UCSD-AML1 (cell line): Measurements from ENCODE around the gene CNDP1.
A peak's percentile ranks its signal among the peaks of the same experiment; 100 is the strongest.
"Not testable (repeated sequence)": the region's sequence is repeated elsewhere in the genome, so short reads cannot be mapped to it uniquely, and the experiment has no call there.

Source experiments
- DNase-seq: peaks from one replicate; lab custom pipeline; 2025; ENCODE audit not compliant: unreplicated experiment; lab: John Stamatoyannopoulos, UW

Gene CNDP1, protein sequence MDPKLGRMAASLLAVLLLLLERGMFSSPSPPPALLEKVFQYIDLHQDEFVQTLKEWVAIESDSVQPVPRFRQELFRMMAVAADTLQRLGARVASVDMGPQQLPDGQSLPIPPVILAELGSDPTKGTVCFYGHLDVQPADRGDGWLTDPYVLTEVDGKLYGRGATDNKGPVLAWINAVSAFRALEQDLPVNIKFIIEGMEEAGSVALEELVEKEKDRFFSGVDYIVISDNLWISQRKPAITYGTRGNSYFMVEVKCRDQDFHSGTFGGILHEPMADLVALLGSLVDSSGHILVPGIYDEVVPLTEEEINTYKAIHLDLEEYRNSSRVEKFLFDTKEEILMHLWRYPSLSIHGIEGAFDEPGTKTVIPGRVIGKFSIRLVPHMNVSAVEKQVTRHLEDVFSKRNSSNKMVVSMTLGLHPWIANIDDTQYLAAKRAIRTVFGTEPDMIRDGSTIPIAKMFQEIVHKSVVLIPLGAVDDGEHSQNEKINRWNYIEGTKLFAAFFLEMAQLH

DNA sequence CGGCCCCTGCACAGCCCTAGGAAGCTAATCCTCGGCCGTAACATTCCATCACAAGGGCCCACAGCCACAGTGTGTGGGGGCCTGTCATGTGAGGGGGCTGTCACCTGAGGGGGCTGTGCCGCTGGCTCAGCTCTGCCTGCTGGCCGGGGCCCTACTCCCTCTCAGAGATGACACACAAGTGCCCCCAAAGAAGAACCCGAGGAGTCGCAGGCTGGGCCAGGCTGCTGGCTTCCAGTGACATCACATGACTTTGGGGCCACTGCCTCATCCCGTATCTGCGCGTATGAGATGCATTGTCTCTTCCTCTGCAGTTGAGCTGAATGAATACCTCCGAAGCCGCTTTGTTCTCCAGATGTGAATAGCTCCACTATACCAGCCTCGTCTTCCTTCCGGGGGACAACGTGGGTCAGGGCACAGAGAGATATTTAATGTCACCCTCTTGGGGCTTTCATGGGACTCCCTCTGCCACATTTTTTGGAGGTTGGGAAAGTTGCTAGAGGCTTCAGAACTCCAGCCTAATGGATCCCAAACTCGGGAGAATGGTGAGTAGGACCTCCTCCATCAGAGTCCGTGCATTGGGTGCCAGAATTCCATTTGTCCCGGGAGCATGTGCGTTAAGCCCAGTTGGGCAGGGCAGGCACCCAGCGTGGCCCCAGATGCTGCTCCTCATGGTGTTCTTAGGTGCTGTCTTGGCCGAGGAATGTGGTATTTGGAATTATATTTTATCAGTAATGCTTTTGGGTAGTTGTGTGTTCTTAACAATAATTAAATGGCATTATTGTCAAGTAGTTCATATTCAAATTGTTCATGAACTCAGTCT is at the start of gene CNDP1:
Gene CNDP1, plus strand, starts transcription at position 351 of the 820 bp plus-strand sequence. Its CDS starts 168 bp downstream, at position 519.
- DNase-seq, result no peak

DNA sequence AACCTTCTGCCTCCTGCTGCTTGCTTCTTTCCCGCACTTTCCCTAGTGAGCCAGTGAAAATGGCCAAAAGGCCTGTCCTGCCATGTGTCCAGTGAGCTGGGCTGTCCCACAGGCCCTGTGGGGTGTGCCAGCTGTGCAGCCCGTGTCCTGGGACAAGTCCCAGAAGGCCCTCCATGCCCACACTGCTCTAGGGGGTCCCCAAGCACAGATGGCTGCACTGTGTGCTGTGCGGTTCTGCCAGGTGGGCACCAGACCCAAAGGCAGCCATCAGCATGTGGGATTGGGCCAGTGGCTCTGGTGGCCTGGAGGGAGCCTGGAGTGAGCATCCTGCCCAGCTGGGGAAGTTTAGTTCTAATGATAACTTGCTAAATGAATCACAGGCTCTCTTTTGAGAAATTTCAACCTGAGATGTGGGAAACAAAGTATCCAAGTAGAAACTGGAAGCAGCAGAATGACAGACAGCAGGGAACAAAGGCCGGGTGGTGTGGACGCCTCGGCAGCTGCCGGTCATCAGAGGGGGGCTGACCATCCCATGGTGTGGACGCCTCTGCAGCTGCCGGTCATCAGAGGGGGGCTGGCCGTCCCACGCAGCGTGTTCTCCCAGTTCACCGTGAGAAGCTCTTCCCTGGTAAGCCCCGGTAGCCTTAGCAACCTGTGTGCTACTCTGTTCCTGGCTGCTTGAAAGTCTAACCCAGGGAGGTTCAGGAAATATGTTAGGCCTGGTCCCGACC is 48.0 kb upstream of the CNDP1 start:
- DNase-seq, result no peak

DNA sequence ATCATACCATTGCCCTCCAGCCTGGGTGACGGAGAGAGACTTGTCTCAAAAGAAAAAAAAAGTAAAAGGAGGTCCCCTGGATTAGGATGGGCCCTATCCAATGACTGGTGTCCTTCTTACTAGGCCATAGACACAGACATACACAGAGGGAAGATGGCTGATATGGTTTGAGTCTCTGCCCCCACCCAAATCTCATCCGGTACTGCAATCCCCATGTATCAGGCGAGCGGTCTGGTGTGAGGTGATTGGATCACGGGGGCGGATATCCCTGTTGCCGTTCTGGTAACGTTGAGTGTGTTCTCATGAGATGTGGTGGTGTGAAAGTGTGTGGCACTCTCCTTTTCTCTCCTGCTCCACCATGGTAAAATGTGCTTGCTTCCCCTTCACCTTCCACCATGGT is 45.9 kb upstream of the CNDP1 start:
- no peak for DNase-seq

DNA sequence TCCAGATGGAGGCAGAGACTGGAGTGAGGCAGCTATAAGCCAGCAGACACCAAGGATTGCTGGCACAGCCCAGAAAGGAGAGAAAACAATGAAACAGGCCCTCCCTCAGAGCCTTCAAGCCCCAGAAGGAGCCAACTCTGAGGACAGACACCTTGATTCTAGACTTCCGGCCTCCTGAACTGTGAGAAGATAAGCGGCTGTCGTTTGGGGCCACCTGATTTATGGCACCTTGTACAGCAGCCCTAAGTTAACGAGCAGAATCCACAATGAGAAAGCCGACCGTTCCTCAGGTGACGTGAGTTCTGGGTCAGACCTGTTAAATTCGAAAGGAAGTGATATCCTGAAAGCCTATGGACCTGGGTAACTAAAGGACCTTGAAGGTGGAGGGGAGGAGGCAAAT is 45.4 kb upstream of the CNDP1 start:
- no peak for DNase-seq

DNA sequence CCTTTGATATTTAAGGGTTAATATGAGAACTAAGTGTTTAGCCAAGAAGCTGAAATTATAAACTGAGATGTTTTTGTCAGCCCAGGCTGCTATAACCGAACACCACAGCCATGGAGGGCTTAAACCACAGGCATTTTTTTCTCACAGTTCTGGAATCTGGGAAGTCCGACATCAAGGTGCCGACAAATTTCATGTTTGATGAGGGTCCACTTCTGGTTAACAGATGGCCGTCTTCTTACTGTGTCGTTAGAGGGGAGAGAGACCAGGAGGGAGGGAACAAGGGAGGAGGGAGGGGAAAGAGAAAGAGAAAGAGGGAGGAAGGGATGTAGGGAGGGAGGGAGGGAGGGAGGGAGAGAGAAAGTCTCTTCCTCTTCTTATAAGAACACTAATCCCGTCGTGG is 44.6 kb upstream of the CNDP1 start:
- DNase-seq, result no peak

DNA sequence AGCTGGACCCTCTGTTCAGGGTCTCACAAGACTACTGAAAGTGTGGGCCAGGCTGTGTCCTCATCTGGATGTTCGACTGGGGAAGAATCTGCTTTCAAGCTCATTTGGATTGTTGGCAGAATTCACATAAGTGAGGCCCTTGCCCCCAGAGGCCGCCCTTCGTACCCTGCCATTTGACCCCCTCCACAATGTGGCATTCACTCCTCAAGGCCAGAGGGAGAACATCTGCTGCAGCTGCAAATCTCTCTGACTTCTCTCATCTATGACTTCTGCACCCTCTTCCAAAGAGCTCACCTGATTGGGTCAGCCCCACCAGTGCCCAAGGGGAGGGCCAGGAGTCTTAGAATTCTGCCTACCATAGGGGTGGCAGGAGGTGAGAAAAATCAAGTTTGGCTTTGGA is 42.0 kb upstream of the CNDP1 start:
- no peak for DNase-seq

DNA sequence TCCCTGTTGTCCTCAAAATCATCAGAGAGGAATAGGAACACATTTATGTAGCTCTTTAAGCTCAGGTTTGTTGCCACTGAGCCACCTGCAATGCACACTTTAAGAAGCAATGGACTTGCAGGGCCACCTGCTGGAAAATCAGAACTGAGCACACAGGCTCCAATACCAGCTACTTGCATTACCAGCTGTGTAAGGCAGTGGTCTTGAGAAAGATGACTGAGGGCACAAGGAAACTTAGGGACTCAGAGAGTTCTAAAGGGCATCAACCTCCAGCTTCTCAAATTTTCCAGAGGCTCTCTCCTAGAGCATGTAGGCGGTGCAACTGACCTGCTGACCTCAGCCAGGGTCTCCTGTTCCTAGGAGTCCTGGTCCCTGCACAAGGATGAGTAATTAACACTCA is 40.6 kb upstream of the CNDP1 start:
- DNase-seq, result peak; percentile 58

DNA sequence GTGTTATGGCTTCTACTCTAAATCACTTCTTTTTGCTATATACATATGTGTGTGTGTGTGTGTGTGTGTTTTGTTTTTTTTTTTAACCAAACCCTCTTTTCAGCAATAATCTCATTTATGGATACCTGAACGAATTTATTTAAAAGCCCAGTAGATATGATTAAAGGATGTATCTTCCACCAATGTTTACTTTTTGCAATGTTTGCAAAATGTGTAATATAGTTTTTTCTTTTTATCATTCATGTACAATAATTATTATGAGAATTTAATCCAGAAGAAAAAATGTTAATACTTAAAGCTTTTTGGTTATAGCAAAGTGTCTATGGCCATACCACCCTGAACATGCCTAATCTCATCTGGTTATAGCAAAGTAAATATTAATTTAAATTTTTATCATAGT is 39.8 kb upstream of the CNDP1 start:
- DNase-seq, result no peak

DNA sequence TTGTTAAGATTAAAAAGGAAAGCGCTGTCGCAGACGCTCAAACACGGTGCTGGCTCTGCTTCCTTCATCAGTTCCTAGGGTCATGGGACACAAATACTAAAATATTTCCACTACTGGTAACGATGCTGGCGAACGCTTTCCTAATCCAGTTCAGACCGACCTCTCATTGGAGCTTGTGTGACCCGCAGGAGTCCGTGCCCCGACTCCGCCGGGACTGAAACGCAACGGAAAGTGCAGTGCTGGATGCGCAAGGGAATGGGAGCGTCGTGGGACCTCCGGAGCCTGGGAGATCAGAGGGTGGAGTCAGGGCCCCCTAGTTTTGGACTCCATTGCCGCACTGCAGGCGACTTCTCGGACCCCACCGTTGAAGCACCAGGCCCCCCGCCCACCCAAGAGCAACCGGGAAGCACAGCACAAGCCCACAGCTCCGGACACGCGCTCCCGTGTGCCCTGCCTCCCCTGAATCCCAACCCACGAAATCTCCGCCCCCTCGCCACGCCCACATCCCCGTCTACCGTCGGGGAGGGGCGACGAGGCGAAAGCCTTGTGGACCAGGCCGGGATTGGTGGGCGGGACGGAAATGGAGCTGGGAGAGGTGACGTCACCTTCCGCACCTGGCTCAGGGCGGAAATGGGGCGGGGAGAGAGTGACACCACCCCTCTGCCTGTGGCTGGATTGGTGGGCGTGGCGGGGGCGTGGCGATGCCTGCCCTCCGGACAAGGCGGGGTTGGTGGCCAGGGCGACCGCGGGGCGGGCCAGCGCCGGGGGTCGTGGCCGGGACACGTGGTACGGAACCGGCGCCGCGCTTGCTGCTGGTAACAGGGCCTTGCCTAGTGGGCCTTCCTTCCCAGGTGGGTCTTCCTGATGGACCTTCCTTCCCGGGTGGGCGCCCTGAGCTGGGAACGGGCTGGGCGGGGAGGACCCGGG is 38.5 kb upstream of the CNDP1 start, which contains the start of gene CNDP2:
Gene CNDP2, plus strand, starts transcription at position 783 of the 927 bp plus-strand sequence. CDS start 3,611 bp downstream, outside the sequence.
- peak; percentile 100 for DNase-seq

DNA sequence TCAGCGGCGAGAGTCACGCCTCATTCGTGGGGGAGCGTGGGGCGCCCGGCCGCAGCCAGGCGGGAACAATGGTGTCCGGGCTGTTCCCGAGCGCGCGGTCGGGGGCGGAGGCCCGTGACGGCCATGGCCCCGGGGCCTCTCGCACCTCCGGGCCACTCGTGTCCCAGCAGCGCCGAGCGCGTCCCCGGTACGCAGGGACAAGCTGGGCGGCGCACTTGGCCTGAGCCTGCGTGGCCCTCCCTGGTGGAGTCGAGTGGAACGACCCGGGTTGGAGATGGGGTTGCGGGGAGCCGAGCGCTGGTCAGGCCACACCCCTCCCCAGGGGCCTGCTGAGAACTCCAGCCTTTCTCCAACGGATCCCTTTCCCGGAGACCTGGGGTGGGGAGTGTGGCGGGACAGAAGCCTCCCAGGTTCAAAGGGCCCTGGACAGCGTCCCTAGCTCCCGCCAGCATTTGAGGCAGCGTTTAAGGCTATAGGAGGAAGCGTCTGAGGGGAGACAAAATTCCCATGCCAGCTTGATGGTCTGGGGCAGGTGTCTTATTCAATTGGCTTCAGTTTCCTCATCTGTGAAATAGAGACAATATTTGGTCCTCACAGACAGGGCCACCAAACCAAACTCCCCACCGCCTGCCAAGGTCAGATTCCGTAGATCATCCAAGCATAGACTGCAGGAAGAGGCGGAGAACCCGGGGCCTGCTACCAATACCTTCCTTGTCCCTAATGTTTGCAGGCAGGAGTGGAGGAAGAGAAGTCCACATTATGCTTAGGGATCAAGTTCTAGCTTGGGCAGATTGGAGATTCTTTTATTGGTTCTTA is 37.6 kb upstream of the CNDP1 start:
- peak; percentile 79 for DNase-seq

DNA sequence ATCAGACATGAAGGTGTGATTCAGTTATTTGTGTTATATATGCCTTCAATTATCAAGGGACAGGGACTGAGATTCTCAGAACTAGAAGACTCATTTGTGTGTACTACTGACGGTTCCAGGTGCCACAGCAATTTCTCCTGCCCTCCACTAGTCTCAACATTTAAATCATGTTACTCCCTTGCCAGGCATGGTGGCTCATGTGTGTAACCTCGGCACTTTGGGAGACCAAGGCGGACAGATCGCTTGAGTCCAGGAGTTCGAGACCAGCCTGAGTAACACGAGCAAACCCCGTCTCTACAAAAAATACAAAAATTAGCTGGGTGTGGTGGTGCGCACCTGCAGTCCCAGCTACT is 37.0 kb upstream of the CNDP1 start:
- no peak for DNase-seq

DNA sequence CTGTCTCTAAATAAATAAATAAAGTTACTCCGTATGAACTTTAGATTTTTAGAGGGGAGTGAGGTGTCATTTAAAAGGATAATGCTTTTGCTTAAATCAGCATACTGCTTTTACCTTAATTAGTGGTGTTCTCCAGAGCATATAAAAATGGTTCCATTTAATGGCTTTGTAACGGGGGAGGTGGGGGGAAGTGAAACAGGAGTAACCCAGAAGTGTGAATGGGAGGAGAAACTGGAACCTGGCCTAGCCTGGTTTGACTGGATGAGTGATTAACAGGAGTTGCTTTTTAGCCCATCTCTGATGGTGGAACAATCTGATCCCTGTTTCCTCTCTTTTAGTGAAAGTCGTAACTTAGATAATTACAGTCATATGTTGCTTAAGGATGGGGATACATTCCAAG is 36.5 kb upstream of the CNDP1 start:
- no peak for DNase-seq

DNA sequence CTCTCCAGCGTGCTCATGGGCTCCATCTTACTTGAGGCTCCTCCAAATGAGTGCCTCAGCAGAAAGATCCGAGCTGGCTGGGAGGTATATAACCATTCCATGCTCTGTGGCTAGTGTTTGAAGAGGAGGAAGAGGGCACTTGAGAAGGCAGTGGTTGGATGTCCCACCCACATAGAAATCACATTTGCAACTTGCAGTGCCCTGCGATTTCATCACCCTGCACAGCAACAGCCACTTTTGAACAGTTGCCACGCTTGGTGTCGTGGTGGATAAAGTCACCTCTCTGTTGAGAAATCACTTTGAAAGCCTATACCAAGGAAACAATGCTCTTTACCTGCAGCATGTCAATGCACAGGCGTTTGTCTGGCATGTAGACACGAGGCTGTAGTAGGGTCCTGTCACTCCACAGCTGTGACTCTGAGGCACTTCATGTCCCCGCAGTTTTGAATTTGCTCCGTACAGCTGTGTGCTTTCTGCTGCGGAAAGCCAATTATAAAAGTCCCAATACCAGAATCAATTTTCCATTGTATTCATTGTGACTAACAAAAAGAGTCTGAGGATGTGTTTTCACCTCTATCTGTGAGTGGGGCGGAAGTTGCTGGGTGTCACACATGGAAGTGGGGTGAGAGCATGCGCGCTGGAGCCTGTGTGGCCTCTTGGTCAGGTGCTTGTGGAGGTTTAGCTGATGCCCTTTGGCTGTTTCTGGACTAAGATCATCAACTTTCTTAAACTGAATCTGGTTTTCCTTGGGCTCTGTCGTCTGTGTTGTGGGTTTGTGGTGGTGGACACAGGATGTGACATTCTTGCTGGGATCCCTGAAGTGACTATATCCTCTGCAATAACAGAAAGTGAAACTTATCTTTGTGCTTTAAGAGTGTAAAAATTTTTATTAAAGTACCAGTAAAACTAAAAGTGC is 35.3 kb upstream of the CNDP1 start:
- peak; percentile 73 for DNase-seq

DNA sequence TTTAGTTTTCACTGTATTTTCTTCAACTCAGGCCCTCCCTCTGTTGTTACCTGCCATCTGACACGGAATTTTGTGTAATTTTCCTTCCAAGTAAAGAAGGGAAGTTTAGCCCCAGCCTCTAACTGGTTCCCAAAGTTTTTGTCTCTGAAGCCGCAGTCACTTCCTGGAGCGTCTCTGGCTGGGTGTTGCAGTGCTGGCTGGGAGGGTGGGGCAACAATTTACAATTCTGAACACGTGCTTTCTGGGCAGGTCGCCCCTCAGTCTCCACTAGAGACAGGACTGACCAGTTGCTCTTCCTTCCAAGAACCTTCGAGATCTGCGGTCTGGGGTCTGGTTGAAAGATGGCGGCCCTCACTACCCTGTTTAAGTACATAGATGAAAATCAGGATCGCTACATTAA is 34.7 kb upstream of the CNDP1 start:
- DNase-seq, result peak; percentile 60

DNA sequence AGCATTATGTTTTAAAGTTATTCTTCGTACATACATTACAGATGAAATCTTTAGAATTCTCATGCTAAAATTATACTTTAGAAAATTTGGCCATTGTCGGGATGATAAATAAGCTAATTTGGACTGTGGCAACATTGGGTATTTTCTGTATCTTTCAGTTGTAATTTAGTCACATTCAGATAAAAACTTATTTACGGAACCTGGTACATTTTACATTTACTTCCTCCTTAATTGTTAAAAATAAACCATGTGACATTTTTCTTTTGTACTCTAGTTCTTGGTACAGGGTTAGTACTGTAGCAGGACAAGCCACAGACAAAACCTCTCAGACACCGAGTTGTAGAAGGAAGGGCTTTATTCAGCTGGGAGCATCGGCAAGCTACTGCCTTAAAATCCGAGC is 33.9 kb upstream of the CNDP1 start:
- DNase-seq, result no peak

DNA sequence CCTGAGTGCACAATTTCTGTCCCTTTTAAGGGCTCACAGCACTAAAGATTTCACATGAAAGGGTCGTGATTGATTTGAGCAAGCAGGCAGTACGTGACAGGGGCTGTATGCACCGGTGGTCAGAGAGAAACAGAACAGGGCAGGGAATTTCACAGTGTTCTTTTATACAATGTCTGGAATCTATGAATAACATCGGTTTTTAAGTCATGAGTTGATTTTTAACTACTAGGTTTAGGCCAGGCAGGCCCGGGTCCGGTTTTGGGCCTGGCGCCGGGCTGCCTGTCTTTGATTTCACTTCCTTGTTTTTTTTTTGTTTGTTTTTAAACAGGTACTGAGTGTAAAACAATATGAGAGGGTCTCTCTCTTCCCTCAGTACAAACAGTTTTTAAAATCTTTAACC is 33.5 kb upstream of the CNDP1 start:
- DNase-seq, result not testable (repeated sequence)

DNA sequence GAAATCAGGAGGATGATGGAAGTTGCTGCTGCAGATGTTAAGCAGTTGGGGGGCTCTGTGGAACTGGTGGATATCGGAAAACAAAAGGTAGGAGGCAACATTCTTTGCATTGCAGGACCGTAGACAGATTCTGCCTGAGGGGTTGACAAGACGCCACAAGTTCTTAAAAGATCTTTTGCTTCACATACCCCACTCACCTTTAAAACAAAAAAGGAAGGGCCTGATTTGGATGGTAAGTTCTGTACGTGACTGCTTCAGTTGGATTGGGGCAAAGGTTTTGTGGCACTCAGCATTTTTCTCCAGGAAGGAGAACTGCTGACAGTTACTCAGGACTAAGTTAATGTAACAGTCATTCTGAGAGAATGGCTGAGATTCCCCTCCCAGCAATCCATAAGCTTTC is 32.9 kb upstream of the CNDP1 start:
- no peak for DNase-seq

DNA sequence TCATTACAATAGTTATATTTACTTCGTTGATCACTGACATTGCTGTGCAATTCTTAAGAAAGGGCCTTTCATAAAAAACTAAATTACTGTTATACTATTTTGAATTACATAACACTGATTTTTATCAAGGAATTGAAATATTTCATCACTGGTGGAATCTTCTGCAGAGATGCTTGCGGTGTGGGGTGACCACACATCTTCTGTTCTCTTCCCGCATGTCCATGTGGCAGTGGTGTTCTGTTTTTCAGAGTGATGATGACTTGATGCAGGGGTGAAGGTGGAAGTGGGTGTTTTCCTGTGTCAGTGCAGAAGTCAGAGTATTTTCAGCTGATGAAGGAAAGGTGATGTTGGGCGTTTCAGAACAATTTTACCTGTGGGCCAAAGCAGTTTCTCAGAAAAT is 31.2 kb upstream of the CNDP1 start:
- DNase-seq, result no peak
